ENCODE data around the gene SNURF.
"Not testable (repeated sequence)": the region's sequence is repeated elsewhere in the genome, so short reads cannot be mapped to it uniquely, and the experiment has no call there.

SNURF gene

GRCh38 chr15:24966364-24967103 is 11.7 kb downstream of the SNURF start:
- DNase-seq (ENCODE audit: low read depth in 2 of 2, low spot score in 1 of 2): no peak

- no peak for DNase-seq (ENCODE audit: low read depth in 2 of 2, low spot score in 1 of 2)
Observed at GRCh38 chr15:24971052-24971451, 16.3 kb downstream of the SNURF start.

- no peak for DNase-seq (ENCODE audit: low read depth in 2 of 2, low spot score in 1 of 2)
Observed at GRCh38 chr15:24971772-24972171, 17.0 kb downstream of the SNURF start.

GRCh38 chr15:24972707-24973106 is 17.9 kb downstream of the SNURF start:
- DNase-seq (ENCODE audit: low read depth in 2 of 2, low spot score in 1 of 2): not testable (repeated sequence)

GRCh38 chr15:24976932-24977331 is 22.1 kb downstream of the SNURF start:
- no peak for DNase-seq (ENCODE audit: low read depth in 2 of 2, low spot score in 1 of 2)

- DNase-seq (ENCODE audit: low read depth in 2 of 2, low spot score in 1 of 2): no peak
Observed at GRCh38 chr15:24977686-24978085, 22.9 kb downstream of the SNURF start.

GRCh38 chr15:24985224-24985623 is 30.4 kb downstream of the SNURF start:
- no peak for DNase-seq (ENCODE audit: low read depth in 2 of 2, low spot score in 1 of 2)

- no peak for DNase-seq (ENCODE audit: low read depth in 2 of 2, low spot score in 1 of 2)
Observed at GRCh38 chr15:24986653-24987052, 31.9 kb downstream of the SNURF start.

Measured in stimulated activated CD8-positive, alpha-beta memory T cell treated with anti-CD3 and anti-CD28 coated beads, Interleukin-4, amount 100 ng/mL, for 4 hours (primary cell).